Astrocyte (in vitro differentiated cells and primary cell): ENCODE results near the gene MYH9. TPM values are rescaled to one million over a fixed set of nuclear protein-coding genes. Genes with fewer than 3 reads are reported as not detected.
"Not testable (repeated sequence)": the region's sequence is repeated elsewhere in the genome, so short reads cannot be mapped to it uniquely, and the experiment has no call there.

Experiments
- DNase-seq: peaks from one replicate; pipeline ENCODE4 v3.0.0-alpha.2; 2010; ENCODE audit warnings: low read depth
- FAIRE-seq: peaks from 2 replicates; lab custom pipeline; 2011; peaks lifted over from hg19 to GRCh38; lab: Jason Lieb, UNC
- H2AFZ ChIP-seq: 2 replicates; pipeline ENCODE4 v1.6.0; 2012; ENCODE audit warnings: low read depth, low read length, inconsistent platforms
- H3K27ac ChIP-seq: 2 replicates; pipeline ENCODE4 v1.5.1; 2011; ENCODE audit warnings: low read depth, low read length, inconsistent platforms
- H3K27me3 ChIP-seq: 2 replicates; pipeline ENCODE4 v1.6.0; 2011; ENCODE audit warnings: low read length, inconsistent platforms; ENCODE audit not compliant: insufficient read depth
- H3K36me3 ChIP-seq: 2 replicates; pipeline ENCODE4 v1.5.1; 2011; ENCODE audit warnings: low read length, inconsistent platforms; ENCODE audit not compliant: insufficient read depth
- H3K4me1 ChIP-seq: 2 replicates; pipeline ENCODE4 v1.5.1; 2011; ENCODE audit warnings: low read length, inconsistent platforms; ENCODE audit not compliant: insufficient read depth
- H3K4me2 ChIP-seq: 2 replicates; pipeline ENCODE4 v1.6.0; 2012; ENCODE audit warnings: low read length, inconsistent platforms
- H3K4me3 ChIP-seq: 2 replicates; pipeline ENCODE4 v1.5.1; 2011; ENCODE audit warnings: low read depth, mild to moderate bottlenecking, low read length, inconsistent platforms; ENCODE audit not compliant: insufficient read depth
- H3K79me2 ChIP-seq: 2 replicates; pipeline ENCODE4 v1.6.0; 2012; ENCODE audit warnings: mild to moderate bottlenecking, low read length, inconsistent platforms; ENCODE audit not compliant: insufficient read depth
- H3K9ac ChIP-seq: 2 replicates; pipeline ENCODE4 v1.6.0; 2012; ENCODE audit warnings: mild to moderate bottlenecking, low read length, inconsistent platforms
- H3K9me3 ChIP-seq: 2 replicates; pipeline ENCODE4 v1.5.1; 2012; ENCODE audit warnings: low read depth, mild to moderate bottlenecking, low read length, inconsistent platforms; ENCODE audit not compliant: insufficient read depth
- H4K20me1 ChIP-seq: 2 replicates; pipeline ENCODE4 v1.6.0; 2012; ENCODE audit warnings: low read length, inconsistent platforms; ENCODE audit not compliant: insufficient read depth
- H3K27ac Mint-ChIP-seq: one replicate; pipeline ENCODE4 v1.8.0; 2021; ENCODE audit warnings: mild to moderate bottlenecking, mixed read lengths; ENCODE audit not compliant: unreplicated experiment
- H3K27me3 Mint-ChIP-seq: one replicate; pipeline ENCODE4 v1.8.0; 2021; ENCODE audit warnings: low read depth, mixed read lengths; ENCODE audit not compliant: unreplicated experiment
- H3K36me3 Mint-ChIP-seq: one replicate; pipeline ENCODE4 v1.8.0; 2021; ENCODE audit warnings: low read depth, mixed read lengths; ENCODE audit not compliant: unreplicated experiment
- H3K4me1 Mint-ChIP-seq: one replicate; pipeline ENCODE4 v1.8.0; 2021; ENCODE audit warnings: low read depth, mixed read lengths; ENCODE audit not compliant: unreplicated experiment
- H3K4me3 Mint-ChIP-seq: one replicate; pipeline ENCODE4 v1.8.0; 2021; ENCODE audit warnings: mild to moderate bottlenecking, moderate library complexity, mixed read lengths; ENCODE audit not compliant: unreplicated experiment
- H3K9me3 Mint-ChIP-seq: one replicate; pipeline ENCODE4 v1.8.0; 2021; ENCODE audit warnings: mild to moderate bottlenecking, mixed read lengths; ENCODE audit not compliant: unreplicated experiment
- EZH2 ChIP-seq: IDR thresholded peaks from 2 replicates; pipeline ENCODE4 v1.6.1; 2012; ENCODE audit warnings: mild to moderate bottlenecking, low read length, inconsistent platforms; ENCODE audit not compliant: insufficient read depth
- total RNA-seq: library from RNA; stranded (reverse); gene quantifications from 2 replicates; pipeline ENCODE4 v1.2.1, GENCODE V29; 2021
- TF ChIP-seq, protein P1 (sequence below): IDR thresholded peaks from 2 replicates; pipeline ENCODE4 v1.5.1; 2011; ENCODE audit warnings: low read depth, mild to moderate bottlenecking, inconsistent platforms, low read length, moderate library complexity; ENCODE audit not compliant: insufficient read depth

The MYH9 gene
- total RNA-seq, 1 donor from 2014 or later: 2,278 TPM

DNA sequence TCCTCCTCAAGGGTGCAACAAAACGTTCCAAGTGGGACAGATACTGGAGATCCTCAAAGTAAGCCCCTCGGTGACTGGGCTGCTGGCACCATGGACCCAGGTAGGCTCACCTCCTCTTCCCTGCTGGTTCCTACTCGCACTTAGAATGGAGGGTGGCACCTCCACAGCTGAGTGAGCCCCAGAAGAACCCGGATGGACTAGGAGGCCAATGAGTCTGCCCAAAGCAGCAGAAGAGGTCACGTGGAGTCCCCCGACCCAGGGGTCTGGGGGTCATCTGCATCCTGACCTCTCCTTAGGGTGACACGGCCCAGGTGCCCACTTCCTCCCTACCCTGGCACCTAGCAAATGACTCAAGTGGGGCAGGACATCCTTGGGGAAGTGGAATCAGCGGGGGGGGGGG lies 130.5 kb downstream of the MYH9 start:
- Mint-ChIP-seq H3K9me3 (no peaks in the 10 kb centered on the region), H3K4me3 (no peak overlapping the region), H3K4me1 (peaks cover 31% of the 10 kb centered on the region), H3K27me3 (peaks cover 4% of the 10 kb centered on the region), H3K27ac (no peak overlapping the region), H3K36me3 (peaks cover 13% of the 10 kb centered on the region)
- Histone ChIP-seq H3K9ac (no peak overlapping the region), H2AFZ (no peak overlapping the region), H3K4me1 (peaks cover 8% of the 10 kb centered on the region), H3K27ac (no peak overlapping the region), H3K36me3 (no peaks in the 10 kb centered on the region), H3K27me3 (no peaks in the 10 kb centered on the region), H3K79me2 (no peaks in the 10 kb centered on the region), H3K9me3 (no peaks in the 10 kb centered on the region), H3K4me3 (no peak overlapping the region), H4K20me1 (peaks cover 10% of the 10 kb centered on the region), H3K4me2 (no peak overlapping the region)
- DNase-seq (no peak), FAIRE-seq (no peak)
- no peak for TF ChIP-seq EZH2
- TF ChIP-seq, protein P1, sequence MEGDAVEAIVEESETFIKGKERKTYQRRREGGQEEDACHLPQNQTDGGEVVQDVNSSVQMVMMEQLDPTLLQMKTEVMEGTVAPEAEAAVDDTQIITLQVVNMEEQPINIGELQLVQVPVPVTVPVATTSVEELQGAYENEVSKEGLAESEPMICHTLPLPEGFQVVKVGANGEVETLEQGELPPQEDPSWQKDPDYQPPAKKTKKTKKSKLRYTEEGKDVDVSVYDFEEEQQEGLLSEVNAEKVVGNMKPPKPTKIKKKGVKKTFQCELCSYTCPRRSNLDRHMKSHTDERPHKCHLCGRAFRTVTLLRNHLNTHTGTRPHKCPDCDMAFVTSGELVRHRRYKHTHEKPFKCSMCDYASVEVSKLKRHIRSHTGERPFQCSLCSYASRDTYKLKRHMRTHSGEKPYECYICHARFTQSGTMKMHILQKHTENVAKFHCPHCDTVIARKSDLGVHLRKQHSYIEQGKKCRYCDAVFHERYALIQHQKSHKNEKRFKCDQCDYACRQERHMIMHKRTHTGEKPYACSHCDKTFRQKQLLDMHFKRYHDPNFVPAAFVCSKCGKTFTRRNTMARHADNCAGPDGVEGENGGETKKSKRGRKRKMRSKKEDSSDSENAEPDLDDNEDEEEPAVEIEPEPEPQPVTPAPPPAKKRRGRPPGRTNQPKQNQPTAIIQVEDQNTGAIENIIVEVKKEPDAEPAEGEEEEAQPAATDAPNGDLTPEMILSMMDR: no peak

DNA sequence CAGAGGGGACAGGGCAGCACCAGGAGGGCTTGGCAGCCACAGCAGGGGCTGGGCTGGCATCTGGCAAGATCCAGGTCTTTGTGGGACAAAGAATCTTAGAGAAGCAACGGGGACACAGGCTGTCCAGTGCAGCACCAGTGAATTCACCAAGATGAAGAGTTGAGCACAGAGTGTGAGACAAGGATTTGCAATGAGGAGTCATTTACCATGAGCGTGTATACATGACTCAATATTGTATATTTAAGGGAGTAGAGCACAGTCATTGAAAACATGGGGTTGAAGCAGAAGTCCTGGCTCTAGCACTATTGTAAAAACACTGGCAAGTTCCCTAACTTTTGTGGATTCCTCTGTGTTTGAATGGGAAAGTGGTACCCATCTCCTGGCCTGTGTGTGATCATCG lies 131.3 kb downstream of the MYH9 start:
- Histone ChIP-seq H3K36me3 (no peaks in the 10 kb centered on the region), H3K9ac (no peak overlapping the region), H3K27me3 (no peaks in the 10 kb centered on the region), H3K4me1 (peaks cover 8% of the 10 kb centered on the region), H3K4me2 (no peak overlapping the region), H2AFZ (no peak overlapping the region), H3K27ac (no peak overlapping the region), H3K9me3 (no peaks in the 10 kb centered on the region), H4K20me1 (peaks cover 8% of the 10 kb centered on the region), H3K4me3 (no peak overlapping the region), H3K79me2 (no peaks in the 10 kb centered on the region)
- Mint-ChIP-seq H3K27me3 (peaks cover 4% of the 10 kb centered on the region), H3K36me3 (peaks cover 14% of the 10 kb centered on the region), H3K27ac (peak overlapping the region; percentile 15), H3K9me3 (peaks cover under 1% of the 10 kb centered on the region), H3K4me3 (no peak overlapping the region), H3K4me1 (peaks cover 31% of the 10 kb centered on the region)
- FAIRE-seq (no peak), DNase-seq (no peak)
- TF ChIP-seq EZH2: no peak
- TF ChIP-seq, protein P1: no peak

DNA sequence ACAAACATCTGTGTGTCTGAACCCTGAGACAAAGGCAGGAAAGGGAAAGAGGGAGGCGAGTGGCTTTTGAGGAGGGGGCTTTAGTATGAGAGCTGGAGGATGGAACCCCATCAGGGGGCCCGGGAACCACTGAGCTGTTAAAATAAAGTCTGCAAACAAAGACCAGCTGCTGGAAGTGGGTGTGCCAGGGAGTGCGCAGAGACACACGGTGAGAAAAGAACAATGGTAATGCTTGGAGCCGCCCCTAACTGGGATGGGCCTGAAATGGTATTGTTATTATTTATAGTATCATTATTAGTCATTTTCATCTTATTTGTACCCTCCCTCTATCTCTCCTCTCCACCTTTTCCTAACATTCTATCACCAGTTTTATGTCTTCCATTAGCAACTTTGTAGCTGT lies 132.2 kb downstream of the MYH9 start:
- not testable (repeated sequence) for H3K9me3 Mint-ChIP-seq, H2AFZ ChIP-seq, H3K4me2 ChIP-seq, H3K4me1 ChIP-seq, H3K79me2 ChIP-seq, DNase-seq, H3K27ac ChIP-seq, FAIRE-seq, H3K9me3 ChIP-seq, H3K36me3 ChIP-seq, H3K4me3 ChIP-seq, H4K20me1 ChIP-seq, H3K4me3 Mint-ChIP-seq, H3K9ac ChIP-seq, H3K27ac Mint-ChIP-seq, H3K27me3 Mint-ChIP-seq, H3K27me3 ChIP-seq
- Mint-ChIP-seq H3K4me1 (peaks cover 31% of the 10 kb centered on the region), H3K36me3 (peaks cover 10% of the 10 kb centered on the region)
